A549 (cell line): Measurements from ENCODE around the gene CUL4B.

ENCODE experiments used
- CTCF ChIP-seq: fragments of >200 bp; sonication (Bioruptor Twin); formaldehyde crosslinking; IDR thresholded peaks from 3 replicates; pipeline ENCODE4 v1.5.1; 2016
- POLR2A ChIP-seq: IDR thresholded peaks from 2 replicates; pipeline ENCODE4 v1.6.1; 2012; ENCODE audit warnings: mild to moderate bottlenecking, low read length
- RNF2 ChIP-seq: fragments of 200-600 bp; sonication (generic); IDR thresholded peaks from 2 replicates; pipeline ENCODE4 v1.6.1; 2016; ENCODE audit warnings: low read depth, mild to moderate bottlenecking, antibody characterized with exemption, moderate library complexity, borderline replicate concordance

GRCh38 chrX:120570011-120570600 is 9.3 kb upstream of the CUL4B start:
- TF ChIP-seq POLR2A (no peak), RNF2 (no peak), CTCF (no peak)
